HepG2 (cell line): ENCODE measurements around the gene AFTPH. TPM values are rescaled to one million over a fixed set of nuclear protein-coding genes. Genes with fewer than 3 reads are reported as not detected.

Experiments
- ATAC-seq: fragments of 200-7000 bp; cut with Tn5 transposase; 3 replicates; pipeline ENCODE4 v1.9.1; 2020; ENCODE audit warnings: mild to moderate bottlenecking, moderate library complexity
- BruUV-seq: library from RNA; stranded (reverse); fragments of 400-500 nt; replicated peaks from 2 replicates; lab custom pipeline; 2021; lab: Mats Ljungman, UMichigan
- CTCF ChIA-PET: fragments of 300-600 bp; formaldehyde crosslinking; extraction: SDS; loops from one replicate; lab custom pipeline; 2021; ENCODE audit warnings: low total read pairs, inconsistent platforms, low intra/inter-chr PET ratio; lab: Yijun Ruan, JAX
- POLR2A ChIA-PET: fragments of 350-600 bp; sonication (Branson Sonifier 250); formaldehyde crosslinking; loops from one replicate; lab custom pipeline; 2020; ENCODE audit warnings: antibody characterized with exemption, inconsistent platforms; lab: Yijun Ruan, JAX
- DNase-seq: peaks from one replicate; pipeline ENCODE4 v3.0.0-alpha.2; 2015; ENCODE audit warnings: low spot score
- FAIRE-seq: peaks from 3 replicates; lab custom pipeline; 2011; peaks lifted over from hg19 to GRCh38; lab: Jason Lieb, UNC
- H2AFZ ChIP-seq: one replicate; pipeline ENCODE4 v1.6.1; 2011; ENCODE audit warnings: low read length, inconsistent platforms
- H3K27ac ChIP-seq: fragments of 300-600 bp; 3 replicates; pipeline ENCODE4 v1.8.0; 2011; ENCODE audit warnings: mixed run types, mild to moderate bottlenecking, mixed read lengths, low read length, inconsistent platforms; ENCODE audit not compliant: insufficient read depth; ENCODE audit errors: extremely low read length
- H3K27me3 ChIP-seq, 2 experiments: fragments of 200-600 bp in 1 of 2; 2 replicates in 1 of 2; 3 replicates in 1 of 2; pipeline versions ENCODE4 v1.6.0 to v1.8.0; 2011; ENCODE audit warnings: low read length in 2 of 2, mild to moderate bottlenecking in 2 of 2, moderate library complexity in 2 of 2, inconsistent platforms in 1 of 2; ENCODE audit not compliant: insufficient read depth in 2 of 2, control insufficient read depth in 1 of 2
- H3K36me3 ChIP-seq, 2 experiments: fragments of 200-600 bp in 1 of 2; replicated peaks in 1 of 2; 2 replicates in 1 of 2; 3 replicates in 1 of 2; pipeline versions ENCODE4 v1.5.1 to v1.8.0; 2011; ENCODE audit warnings: low read length in 2 of 2, inconsistent platforms in 1 of 2; ENCODE audit not compliant: insufficient read depth in 2 of 2, control insufficient read depth in 1 of 2
- H3K4me1 ChIP-seq: 2 replicates; pipeline ENCODE4 v1.5.1; 2012; ENCODE audit warnings: low read length, inconsistent platforms; ENCODE audit not compliant: insufficient read depth
- H3K4me2 ChIP-seq: 2 replicates; pipeline ENCODE4 v1.6.0; 2011; ENCODE audit warnings: low read depth, low read length, inconsistent platforms
- H3K4me3 ChIP-seq, 3 experiments: fragments of 200-600 bp in 1 of 3; sonication (generic), shearing (Covaris generic) in 1 of 3; replicated peaks in 1 of 3; 2 replicates each; pipeline ENCODE4 v1.5.1; 2011 to 2016; ENCODE audit warnings: low read length in 3 of 3, inconsistent platforms in 2 of 3, low read depth in 2 of 3, mild to moderate bottlenecking in 2 of 3, control low read depth in 1 of 3, mixed read lengths in 1 of 3; ENCODE audit not compliant: insufficient read depth in 1 of 3
- H3K79me2 ChIP-seq: one replicate; pipeline ENCODE4 v1.6.1; 2011; ENCODE audit warnings: low read length, inconsistent platforms; ENCODE audit not compliant: insufficient read depth
- H3K9ac ChIP-seq: 2 replicates; pipeline ENCODE4 v1.6.0; 2011; ENCODE audit warnings: mild to moderate bottlenecking, low read depth, low read length, inconsistent platforms; ENCODE audit not compliant: insufficient read depth
- H3K9me3 ChIP-seq: 2 replicates; pipeline ENCODE4 v1.5.1; 2012; ENCODE audit warnings: mild to moderate bottlenecking, low read length
- H4K20me1 ChIP-seq: 2 replicates; pipeline ENCODE4 v1.6.0; 2011; ENCODE audit warnings: inconsistent platforms, mild to moderate bottlenecking, low read length, moderate library complexity; ENCODE audit not compliant: insufficient read depth
- ETV6 ChIP-seq: sonication (generic); formaldehyde crosslinking; conservative IDR thresholded peaks from 2 replicates; pipeline ENCODE4 v1.4.0; 2020; ENCODE audit warnings: missing genetic modification reagents
- MAFF ChIP-seq: IDR thresholded peaks from 2 replicates; pipeline ENCODE4 v1.6.1; 2011; ENCODE audit warnings: low read depth, low read length, improper control_type of control experiment
- NFKB2 ChIP-seq: sonication (generic); formaldehyde crosslinking; IDR thresholded peaks from 2 replicates; pipeline ENCODE4 v1.4.0; 2020; ENCODE audit warnings: missing genetic modification reagents, borderline replicate concordance
- NKX3-1 ChIP-seq: sonication (generic); formaldehyde crosslinking; IDR thresholded peaks from 2 replicates; pipeline ENCODE4 v1.5.0; 2020; ENCODE audit warnings: missing genetic modification reagents
- NR2F1 ChIP-seq, 2 experiments: fragments of 450-650 bp in 1 of 2; formaldehyde crosslinking in 1 of 2; IDR thresholded peaks; 2 replicates each; pipeline versions ENCODE4 v1.5.0 to v1.6.1; 2016 to 2020; ENCODE audit warnings: mild to moderate bottlenecking in 1 of 2, missing compliant biosample characterization in 1 of 2, missing genetic modification reagents in 1 of 2, moderate library complexity in 1 of 2
- POLR2A ChIP-seq, 2 experiments: IDR thresholded peaks; 2 replicates each; pipeline ENCODE4 v1.6.1; 2011; ENCODE audit warnings: low read depth in 2 of 2, low read length in 2 of 2, mild to moderate bottlenecking in 1 of 2, moderate library complexity in 1 of 2; ENCODE audit not compliant: insufficient read depth in 1 of 2
- ZFP36 ChIP-seq: fragments of 150-350 bp; IDR thresholded peaks from 2 replicates; pipeline ENCODE4 v1.6.1; 2018; ENCODE audit warnings: borderline replicate concordance, low read length, low read depth; ENCODE audit not compliant: partially characterized antibody
- ZFP62 ChIP-seq: sonication (generic); formaldehyde crosslinking; IDR thresholded peaks from 2 replicates; pipeline ENCODE4 v1.4.0; 2020; ENCODE audit warnings: missing genetic modification reagents
- ZNF205 ChIP-seq: IDR thresholded peaks from 2 replicates; pipeline ENCODE4 v1.6.1; 2018; ENCODE audit warnings: missing biosample characterization, missing genetic modification reagents
- ZNF24 ChIP-seq: fragments of 450-650 bp; IDR thresholded peaks from 2 replicates; pipeline ENCODE4 v1.6.1; 2017; ENCODE audit warnings: antibody characterized with exemption, mild to moderate bottlenecking
- ZNF264 ChIP-seq: sonication (generic); formaldehyde crosslinking; IDR thresholded peaks from 2 replicates; pipeline ENCODE4 v1.4.0; 2020; ENCODE audit warnings: missing genetic modification reagents
- ZSCAN21 ChIP-seq: sonication (generic); formaldehyde crosslinking; IDR thresholded peaks from 2 replicates; pipeline ENCODE4 v1.8.0; 2022; ENCODE audit warnings: mild to moderate bottlenecking, missing genetic modification reagents, moderate library complexity, borderline replicate concordance
- WGBS: methylation state at CpG from one replicate; pipeline ENCODE4 v1.1.6; 2017; ENCODE audit warnings: low lambda C conversion rate; 5-methylcytosine and 5-hydroxymethylcytosine counted together
- in situ Hi-C: cut with HindIII; loops from 2 replicates; pipeline ENCODE4 v1.10.0; 2017; ENCODE audit warnings: low pct_unique_long_range_greater_than_20kb; ENCODE audit not compliant: extremely low pct_ligation_motif_present
- intact Hi-C: fragments of 100-400 bp; cut with micrococcal nuclease; formaldehyde crosslinking; loops from one replicate; pipeline ENCODE4 v1.10.0; 2022; ENCODE audit not compliant: unreplicated experiment
- polyA plus RNA-seq, 8 experiments: library from polyadenylated mRNA; depleted of rRNA in 3 of 8; stranded (reverse) in 7 of 8; unstranded in 1 of 8; fragments of >200 nt; fragmentation: Illumina TruSeq in 4 of 8; extraction: Trizol in 4 of 8; gene quantifications; 2 replicates each; pipeline versions ENCODE4 v1.2.1 to v1.2.3, GENCODE V29; 2011 to 2016; ENCODE audit warnings: low read depth in 4 of 8, missing spikeins in 1 of 8, mixed read lengths in 1 of 8; ENCODE audit not compliant: insufficient read depth in 1 of 8
- total RNA-seq, 5 experiments: library from RNA; depleted of rRNA; stranded (reverse); fragments of >200 nt; fragmentation: Illumina TruSeq; extraction: Trizol; gene quantifications; 2 replicates each; pipeline ENCODE4 v1.2.3, GENCODE V29; 2016; ENCODE audit warnings: low read depth in 1 of 5
- TF ChIP-seq, protein P1 (sequence below): sonication (generic); formaldehyde crosslinking; IDR thresholded peaks from one replicate; pipeline ENCODE4 v1.5.1; 2020; ENCODE audit warnings: mild to moderate bottlenecking, missing genetic modification reagents; ENCODE audit errors: not compliant biosample characterization
- TF ChIP-seq, protein P2 (sequence below): sonication (generic); formaldehyde crosslinking; IDR thresholded peaks from 2 replicates; pipeline ENCODE4 v1.5.1; 2020; ENCODE audit warnings: mild to moderate bottlenecking, missing genetic modification reagents, moderate library complexity

AFTPH gene
- total and polyA plus RNA-seq, 2 of the 13 experiments (the other 11 are each of a cell fraction or from before 2014, with no cell fraction given) = 27.5 to 36.8 TPM

DNA sequence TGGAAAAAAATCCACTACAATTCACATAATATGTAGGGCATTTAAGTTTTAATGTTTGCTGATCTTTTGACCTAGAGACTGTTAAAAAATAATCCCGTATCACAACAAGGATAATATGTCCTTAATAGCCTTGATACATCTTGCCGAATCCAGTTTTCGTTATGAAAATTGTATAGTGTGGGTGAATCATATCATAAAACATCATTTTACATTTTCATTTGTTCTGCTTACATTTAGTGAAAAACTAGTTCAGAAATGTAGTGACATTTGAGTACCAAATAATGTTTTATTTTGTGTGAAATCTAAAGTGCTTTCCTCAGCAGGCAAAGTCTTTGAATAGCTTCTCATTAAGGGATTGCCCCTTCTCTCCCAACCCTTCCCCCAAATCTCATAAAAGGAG is 1.9 kb downstream of the AFTPH start:
- Histone ChIP-seq H3K4me2 (peak overlapping the region; percentile 89), H3K9ac (peak overlapping the region; percentile 82), H4K20me1 (peaks cover 15% of the 10 kb centered on the region; the same call in 1 of the 2 replicates), H3K27ac (peak overlapping the region; percentile 73), H3K9me3 (no peaks in the 10 kb centered on the region), H2AFZ (no peak overlapping the region), H3K27me3 (no peaks in the 10 kb centered on the region; a peak in 1 of 5 replicates), H3K4me1 (peaks cover 30% of the 10 kb centered on the region), H3K36me3 (peaks cover 2 to 4% of the 10 kb centered on the region in 2 experiments; a peak in 2 of 5 replicates), H3K79me2 (peaks cover 61% of the 10 kb centered on the region), H3K4me3 (peak overlapping the region; percentile 95 to 100 (median 98); a peak in 5 of 6 replicates)
- no peak for TF ChIP-seq ZNF205 (CRISPR knock-in tag)
- TF ChIP-seq ETV6 = no peak
- TF ChIP-seq POLR2A (IDR thresholded peaks at IDR 0.05; ENCODE audit: insufficient read depth in 1 of 2, low read depth in 2 of 2, low read length in 2 of 2) = no peak
- no peak for TF ChIP-seq ZFP36
- no peak for TF ChIP-seq ZFP62 (CRISPR knock-in tag)
- TF ChIP-seq ZSCAN21 (CRISPR knock-in tag) = no peak
- TF ChIP-seq, protein P1, sequence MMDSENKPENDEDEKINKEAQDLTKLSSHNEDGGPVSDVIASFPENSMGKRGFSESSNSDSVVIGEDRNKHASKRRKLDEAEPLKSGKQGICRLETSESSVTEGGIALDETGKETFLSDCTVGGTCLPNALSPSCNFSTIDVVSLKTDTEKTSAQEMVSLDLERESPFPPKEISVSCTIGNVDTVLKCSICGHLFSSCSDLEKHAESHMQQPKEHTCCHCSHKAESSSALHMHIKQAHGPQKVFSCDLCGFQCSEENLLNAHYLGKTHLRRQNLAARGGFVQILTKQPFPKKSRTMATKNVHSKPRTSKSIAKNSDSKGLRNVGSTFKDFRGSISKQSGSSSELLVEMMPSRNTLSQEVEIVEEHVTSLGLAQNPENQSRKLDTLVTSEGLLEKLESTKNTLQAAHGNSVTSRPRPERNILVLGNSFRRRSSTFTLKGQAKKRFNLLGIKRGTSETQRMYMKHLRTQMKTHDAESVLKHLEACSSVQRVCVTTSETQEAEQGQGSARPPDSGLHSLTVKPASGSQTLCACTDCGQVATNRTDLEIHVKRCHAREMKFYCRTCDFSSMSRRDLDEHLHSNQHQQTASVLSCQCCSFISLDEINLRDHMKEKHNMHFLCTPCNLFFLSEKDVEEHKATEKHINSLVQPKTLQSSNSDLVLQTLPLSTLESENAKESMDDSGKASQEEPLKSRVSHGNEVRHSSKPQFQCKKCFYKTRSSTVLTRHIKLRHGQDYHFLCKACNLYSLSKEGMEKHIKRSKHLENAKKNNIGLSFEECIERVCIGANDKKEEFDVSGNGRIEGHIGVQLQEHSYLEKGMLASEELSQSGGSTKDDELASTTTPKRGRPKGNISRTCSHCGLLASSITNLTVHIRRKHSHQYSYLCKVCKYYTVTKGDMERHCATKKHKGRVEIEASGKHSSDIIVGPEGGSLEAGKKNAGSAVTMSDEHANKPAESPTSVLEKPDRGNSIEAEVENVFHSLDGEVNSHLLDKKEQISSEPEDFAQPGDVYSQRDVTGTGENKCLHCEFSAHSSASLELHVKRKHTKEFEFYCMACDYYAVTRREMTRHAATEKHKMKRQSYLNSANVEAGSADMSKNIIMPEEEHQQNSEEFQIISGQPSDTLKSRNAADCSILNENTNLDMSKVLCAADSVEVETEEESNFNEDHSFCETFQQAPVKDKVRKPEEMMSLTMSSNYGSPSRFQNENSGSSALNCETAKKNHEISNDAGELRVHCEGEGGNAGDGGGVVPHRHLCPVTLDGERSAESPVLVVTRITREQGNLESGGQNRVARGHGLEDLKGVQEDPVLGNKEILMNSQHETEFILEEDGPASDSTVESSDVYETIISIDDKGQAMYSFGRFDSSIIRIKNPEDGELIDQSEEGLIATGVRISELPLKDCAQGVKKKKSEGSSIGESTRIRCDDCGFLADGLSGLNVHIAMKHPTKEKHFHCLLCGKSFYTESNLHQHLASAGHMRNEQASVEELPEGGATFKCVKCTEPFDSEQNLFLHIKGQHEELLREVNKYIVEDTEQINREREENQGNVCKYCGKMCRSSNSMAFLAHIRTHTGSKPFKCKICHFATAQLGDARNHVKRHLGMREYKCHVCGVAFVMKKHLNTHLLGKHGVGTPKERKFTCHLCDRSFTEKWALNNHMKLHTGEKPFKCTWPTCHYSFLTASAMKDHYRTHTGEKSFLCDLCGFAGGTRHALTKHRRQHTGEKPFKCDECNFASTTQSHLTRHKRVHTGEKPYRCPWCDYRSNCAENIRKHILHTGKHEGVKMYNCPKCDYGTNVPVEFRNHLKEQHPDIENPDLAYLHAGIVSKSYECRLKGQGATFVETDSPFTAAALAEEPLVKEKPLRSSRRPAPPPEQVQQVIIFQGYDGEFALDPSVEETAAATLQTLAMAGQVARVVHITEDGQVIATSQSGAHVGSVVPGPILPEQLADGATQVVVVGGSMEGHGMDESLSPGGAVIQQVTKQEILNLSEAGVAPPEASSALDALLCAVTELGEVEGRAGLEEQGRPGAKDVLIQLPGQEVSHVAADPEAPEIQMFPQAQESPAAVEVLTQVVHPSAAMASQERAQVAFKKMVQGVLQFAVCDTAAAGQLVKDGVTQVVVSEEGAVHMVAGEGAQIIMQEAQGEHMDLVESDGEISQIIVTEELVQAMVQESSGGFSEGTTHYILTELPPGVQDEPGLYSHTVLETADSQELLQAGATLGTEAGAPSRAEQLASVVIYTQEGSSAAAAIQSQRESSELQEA = no peak
- TF ChIP-seq NKX3-1 (CRISPR knock-in tag) = no peak
- no peak for TF ChIP-seq ZNF24
- TF ChIP-seq, protein P2, sequence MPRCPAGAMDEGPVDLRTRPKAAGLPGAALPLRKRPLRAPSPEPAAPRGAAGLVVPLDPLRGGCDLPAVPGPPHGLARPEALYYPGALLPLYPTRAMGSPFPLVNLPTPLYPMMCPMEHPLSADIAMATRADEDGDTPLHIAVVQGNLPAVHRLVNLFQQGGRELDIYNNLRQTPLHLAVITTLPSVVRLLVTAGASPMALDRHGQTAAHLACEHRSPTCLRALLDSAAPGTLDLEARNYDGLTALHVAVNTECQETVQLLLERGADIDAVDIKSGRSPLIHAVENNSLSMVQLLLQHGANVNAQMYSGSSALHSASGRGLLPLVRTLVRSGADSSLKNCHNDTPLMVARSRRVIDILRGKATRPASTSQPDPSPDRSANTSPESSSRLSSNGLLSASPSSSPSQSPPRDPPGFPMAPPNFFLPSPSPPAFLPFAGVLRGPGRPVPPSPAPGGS (CRISPR knock-in tag) = no peak
- TF ChIP-seq NR2F1 (CRISPR knock-in tag; IDR thresholded peaks at IDR 0.05) = no peak
- TF ChIP-seq ZNF264 (CRISPR knock-in tag) = no peak
- TF ChIP-seq MAFF = no peak
- no peak for TF ChIP-seq NFKB2 (CRISPR knock-in tag)
- DNase-seq = no peak
- ChIA-PET POLR2A (interaction anchor here (0.6 to 2.2 kb wide), 2 partner anchors 11 to 16 kb away, joined by 3 to 6 read pairs; no protein-coding TSS in a partner anchor), CTCF (no interaction called here)
- WGBS = 62% methylated on average over 3 of the region's 3 CpGs
- intact Hi-C loops (no loop called here), in situ Hi-C loops (no loop called here)
- FAIRE-seq = no peak
- BruUV-seq = no TSS peak
- no peak for ATAC-seq
